Mucosa of descending colon (tissue), 3 donors: Measurements from ENCODE around the gene EMC10. TPM values are rescaled to one million over a fixed set of nuclear protein-coding genes. Genes with fewer than 3 reads are reported as not detected.

Source experiments
- ATAC-seq: fragments of 200-7000 bp; cut with Tn5 transposase; one replicate; pipeline ENCODE4 v1.9.1; 2020; ENCODE audit warnings: mild to moderate bottlenecking, moderate library complexity
- DNase-seq, 3 donors: peaks; one replicate each; pipeline ENCODE4 v3.0.0-alpha.2; 2020
- H3K36me3 ChIP-seq: fragments of 200-600 bp; one replicate; pipeline ENCODE4 v1.8.0; 2021; ENCODE audit warnings: low read depth, mild to moderate bottlenecking
- H3K4me1 ChIP-seq: fragments of 200-600 bp; one replicate; pipeline ENCODE4 v1.8.0; 2021; ENCODE audit warnings: low read depth, mild to moderate bottlenecking
- H3K4me3 ChIP-seq: fragments of 200-600 bp; one replicate; pipeline ENCODE4 v1.8.0; 2021; ENCODE audit warnings: mild to moderate bottlenecking
- H3K9me3 ChIP-seq: fragments of 200-600 bp; one replicate; pipeline ENCODE4 v1.8.0; 2021; ENCODE audit warnings: mild to moderate bottlenecking
- CTCF ChIP-seq: fragments of 200-600 bp; IDR thresholded peaks from one replicate; pipeline ENCODE4 v1.8.0; 2022; ENCODE audit warnings: antibody characterized with exemption, mild to moderate bottlenecking
- intact Hi-C, 2 donors: fragments of 100-400 bp; cut with DNase I in 1 of 2; cut with micrococcal nuclease in 1 of 2; formaldehyde crosslinking; loops; one replicate each; pipeline versions ENCODE4 v1.11.0 to v1.11.1; 2022; cut with DNase I, micrococcal nuclease
- long read RNA-seq, 2 donors: library from polyadenylated mRNA; unstranded; transcript quantifications; one replicate each; pipeline ENCODE4 v2.0.0, GENCODE V29; 2019 to 2021
- total RNA-seq, 3 donors: library from RNA; stranded (reverse); fragmentation: NEBNext Ultra II Directional in 2 of 3; extraction: Animal tissue kit (Norgen Biotek cat#: 25700) in 2 of 3; gene quantifications; one replicate each; pipeline versions ENCODE4 v1.2.1 to v1.2.4, GENCODE V29; 2021 to 2023
- donor health status: DM: no; HTN: no; CAD: no; lungs with moderate emphysema.
- donor health status: DM: no; HTN: no; CAD: no.
- donor health status: DM: no; HTN: yes; CAD: no.

The EMC10 gene
- 100 to 1,000 TPM in 2 of 3 donors, 10 to 100 TPM in 1; 79.6 to 121 (median 108) TPM for total RNA-seq
- long read RNA-seq, donor 1, full-length matches to known transcripts = 15 of 48 reads
- long read RNA-seq, donor 1, partial matches to known transcripts = 4 of 48 reads
- long read RNA-seq, donor 1, other reads (novel, unspliced or antisense) = 29 of 48 reads
- long read RNA-seq, donor 2, full-length matches to known transcripts = 1 of 12 reads
- long read RNA-seq, donor 2, partial matches to known transcripts = 4 of 12 reads
- long read RNA-seq, donor 2, other reads (novel, unspliced or antisense) = 7 of 12 reads

DNA sequence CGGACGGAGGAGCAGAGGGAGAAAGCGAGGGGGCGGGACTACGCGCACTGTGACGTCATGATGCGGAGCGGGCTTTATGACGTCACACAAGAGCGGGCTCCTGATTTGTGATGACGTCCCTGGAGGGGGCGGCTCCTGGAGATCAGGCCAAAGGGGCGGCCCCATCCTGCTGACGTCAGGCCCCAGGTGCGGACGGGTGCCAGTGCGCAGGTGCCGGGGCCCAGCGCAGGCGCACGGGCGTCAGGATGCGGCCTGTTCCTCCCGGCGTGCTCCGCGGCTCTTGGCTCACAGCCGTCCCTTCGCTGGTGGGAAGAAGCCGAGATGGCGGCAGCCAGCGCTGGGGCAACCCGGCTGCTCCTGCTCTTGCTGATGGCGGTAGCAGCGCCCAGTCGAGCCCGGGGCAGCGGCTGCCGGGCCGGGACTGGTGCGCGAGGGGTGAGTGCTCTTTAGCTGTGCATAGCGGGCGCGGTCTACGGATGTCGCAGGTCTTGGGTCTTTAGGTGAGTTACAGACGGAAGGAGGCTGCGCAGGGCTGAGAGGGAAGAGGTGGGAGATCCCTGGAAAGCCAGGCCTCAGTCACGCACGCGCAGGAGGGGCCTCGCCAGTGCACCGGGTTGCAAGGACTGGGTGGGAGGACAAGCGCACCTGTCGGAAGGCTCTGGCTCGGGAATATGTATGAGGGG lies at the start of gene EMC10, which contains the start of gene GARIN5A:
Gene EMC10 (plus strand): TSS at position 284 of the 683 bp plus-strand sequence. CDS start 38 bp downstream, at position 322.
Gene GARIN5A (minus strand): TSS at position 625 of the 683 bp plus-strand sequence. CDS start 460 bp downstream, at position 165.
- no peaks in the 10 kb centered on the region for H3K9me3 ChIP-seq
- ATAC-seq = peak; percentile 97
- H3K4me3 ChIP-seq = peak within 1 kb of the TSS; percentile 90
- peaks cover 10% of the 10 kb centered on the region for H3K4me1 ChIP-seq
- peak; percentile 92 to 95 (median 94) for DNase-seq
- intact Hi-C loops = no loop called here
- H3K36me3 ChIP-seq = no peaks in the 10 kb centered on the region
- TF ChIP-seq CTCF = no peak

DNA sequence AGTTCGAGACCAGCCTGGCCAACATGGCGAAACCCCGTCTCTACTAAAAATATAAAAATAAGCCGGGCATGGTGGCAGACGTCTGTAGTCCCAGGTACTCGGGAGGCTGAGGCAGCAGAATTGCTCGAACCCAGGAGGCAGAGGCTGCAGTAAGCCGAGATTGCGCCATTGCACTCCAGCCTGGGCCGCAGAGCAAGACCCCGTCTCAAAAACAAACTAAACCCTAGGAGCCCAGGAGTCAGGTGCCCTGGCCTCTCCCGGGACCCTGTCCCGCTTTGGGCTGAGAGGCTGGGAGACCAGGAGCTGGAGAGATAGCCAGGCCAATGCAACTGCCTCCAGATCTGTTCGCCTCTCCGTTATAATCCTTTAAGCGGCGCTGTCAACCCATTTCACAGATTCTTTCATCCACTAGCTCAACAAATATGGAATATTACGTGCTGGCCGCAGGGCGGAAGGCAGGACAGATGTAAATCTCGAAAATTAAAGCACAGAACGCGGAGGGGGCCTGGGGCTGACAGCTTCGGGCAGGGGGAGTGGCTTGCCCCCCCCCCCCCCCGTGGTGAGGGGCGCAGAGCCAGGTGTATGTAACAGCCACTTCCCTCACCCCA lies 48.9 kb upstream of the EMC10 start:
- no peak for DNase-seq
- peaks cover 3% of the 10 kb centered on the region for H3K4me1 ChIP-seq
- H3K9me3 ChIP-seq = no peaks in the 10 kb centered on the region
- ATAC-seq = no peak
- H3K4me3 ChIP-seq = no peak overlapping the region
- no peaks in the 10 kb centered on the region for H3K36me3 ChIP-seq
- intact Hi-C loops = no loop called here
- no peak for TF ChIP-seq CTCF

DNA sequence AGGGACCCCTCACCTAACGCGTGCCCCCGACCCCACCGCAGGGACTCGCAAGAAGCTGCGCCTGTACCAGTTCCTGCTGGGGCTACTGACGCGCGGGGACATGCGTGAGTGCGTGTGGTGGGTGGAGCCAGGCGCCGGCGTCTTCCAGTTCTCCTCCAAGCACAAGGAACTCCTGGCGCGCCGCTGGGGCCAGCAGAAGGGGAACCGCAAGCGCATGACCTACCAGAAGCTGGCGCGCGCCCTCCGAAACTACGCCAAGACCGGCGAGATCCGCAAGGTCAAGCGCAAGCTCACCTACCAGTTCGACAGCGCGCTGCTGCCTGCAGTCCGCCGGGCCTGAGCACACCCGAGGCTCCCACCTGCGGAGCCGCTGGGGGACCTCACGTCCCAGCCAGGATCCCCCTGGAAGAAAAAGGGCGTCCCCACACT lies 48.3 kb upstream of the EMC10 start:
- DNase-seq = peak; percentile 79 to 91 (median 82)
- intact Hi-C loops = no loop called here
- no peaks in the 10 kb centered on the region for H3K9me3 ChIP-seq
- peak; percentile 48 for ATAC-seq
- no peaks in the 10 kb centered on the region for H3K36me3 ChIP-seq
- H3K4me3 ChIP-seq = no peak overlapping the region
- no peak for TF ChIP-seq CTCF
- H3K4me1 ChIP-seq = peaks cover 4% of the 10 kb centered on the region

DNA sequence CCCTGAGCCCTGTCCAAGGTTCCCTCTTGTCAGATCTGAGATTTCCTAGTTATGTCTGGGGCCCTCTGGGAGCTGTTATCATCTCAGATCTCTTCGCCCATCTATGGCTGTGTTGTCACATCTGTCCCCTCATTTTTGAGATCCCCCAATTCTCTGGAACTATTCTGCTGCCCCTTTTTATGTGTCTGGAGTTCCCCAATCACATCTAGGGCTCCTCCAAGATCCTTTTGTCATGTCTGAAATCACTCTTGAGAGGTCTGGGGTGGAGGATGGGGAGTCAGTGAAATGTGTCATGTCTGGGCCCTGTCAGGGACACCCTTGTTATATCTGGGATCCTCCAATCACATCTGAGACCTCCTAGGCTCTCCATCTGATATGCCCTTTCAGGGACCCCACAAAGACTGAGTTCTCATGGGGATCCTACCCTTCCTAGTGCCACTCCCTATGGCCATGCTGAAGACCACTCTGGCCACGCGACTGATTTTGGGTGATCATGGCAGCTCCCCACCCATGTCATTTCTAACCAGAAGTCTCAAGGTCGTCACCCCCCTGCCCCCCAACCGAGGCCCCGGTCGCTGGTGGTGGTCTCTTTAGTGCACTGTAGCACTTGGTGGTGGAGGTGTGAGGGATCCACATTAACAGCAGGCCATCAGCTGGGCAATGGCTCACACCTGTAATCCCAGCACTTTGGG lies 47.4 kb upstream of the EMC10 start:
- intact Hi-C loops = no loop called here
- no peak overlapping the region for H3K4me3 ChIP-seq
- peaks cover 4% of the 10 kb centered on the region for H3K4me1 ChIP-seq
- no peak for TF ChIP-seq CTCF
- DNase-seq (no peak), ATAC-seq (no peak)
- H3K36me3 ChIP-seq = no peaks in the 10 kb centered on the region
- no peaks in the 10 kb centered on the region for H3K9me3 ChIP-seq

GRCh38 chr19:50430888-50431342 lies 45.4 kb upstream of the EMC10 start:
- intact Hi-C loops = no loop called here
- DNase-seq = no peak
- H3K4me3 ChIP-seq = no peak overlapping the region
- peaks cover 4% of the 10 kb centered on the region for H3K4me1 ChIP-seq
- no peaks in the 10 kb centered on the region for H3K36me3 ChIP-seq
- no peaks in the 10 kb centered on the region for H3K9me3 ChIP-seq
- TF ChIP-seq CTCF = no peak
- ATAC-seq = no peak
